HEK293T (cell line): Measurements from ENCODE around the gene CRYBG3.
"Not testable (repeated sequence)": the region's sequence is repeated elsewhere in the genome, so short reads cannot be mapped to it uniquely, and the experiment has no call there.

Source experiments
- ARNT ChIP-seq: fragments of 450-650 bp; IDR thresholded peaks from 2 replicates; pipeline ENCODE4 v1.6.1; 2017; ENCODE audit warnings: mild to moderate bottlenecking
- BHLHE40 ChIP-seq: fragments of 450-650 bp; IDR thresholded peaks from 2 replicates; pipeline ENCODE4 v1.6.1; 2016; ENCODE audit warnings: mild to moderate bottlenecking, moderate library complexity, borderline replicate concordance
- CTBP1 ChIP-seq: fragments of 450-650 bp; IDR thresholded peaks from 2 replicates; pipeline ENCODE4 v1.6.1; 2016; ENCODE audit warnings: borderline replicate concordance
- ELF4 ChIP-seq: fragments of 450-650 bp; IDR thresholded peaks from 2 replicates; pipeline ENCODE4 v1.6.1; 2017; ENCODE audit warnings: antibody characterized with exemption
- FOXA1 ChIP-seq: fragments of 450-650 bp; IDR thresholded peaks from 2 replicates; pipeline ENCODE4 v1.6.1; 2016; ENCODE audit warnings: mild to moderate bottlenecking
- FOXK2 ChIP-seq: fragments of 450-650 bp; IDR thresholded peaks from 2 replicates; pipeline ENCODE4 v1.6.1; 2016; ENCODE audit warnings: mild to moderate bottlenecking
- FOXM1 ChIP-seq: fragments of 450-650 bp; IDR thresholded peaks from 2 replicates; pipeline ENCODE4 v1.6.1; 2017; ENCODE audit warnings: mild to moderate bottlenecking, borderline replicate concordance
- HDGF ChIP-seq: fragments of 450-650 bp; IDR thresholded peaks from 2 replicates; pipeline ENCODE4 v1.6.1; 2017; ENCODE audit warnings: antibody characterized with exemption, borderline replicate concordance
- LEF1 ChIP-seq: fragments of 450-650 bp; IDR thresholded peaks from 2 replicates; pipeline ENCODE4 v1.6.1; 2017; ENCODE audit warnings: mild to moderate bottlenecking, borderline replicate concordance
- SP1 ChIP-seq: fragments of 450-650 bp; IDR thresholded peaks from 2 replicates; pipeline ENCODE4 v1.6.1; 2017
- SUZ12 ChIP-seq: fragments of 450-650 bp; IDR thresholded peaks from 2 replicates; pipeline ENCODE4 v1.6.1; 2016; ENCODE audit warnings: mild to moderate bottlenecking
- TARDBP ChIP-seq: fragments of 450-650 bp; IDR thresholded peaks from 2 replicates; pipeline ENCODE4 v1.6.1; 2016

DNA sequence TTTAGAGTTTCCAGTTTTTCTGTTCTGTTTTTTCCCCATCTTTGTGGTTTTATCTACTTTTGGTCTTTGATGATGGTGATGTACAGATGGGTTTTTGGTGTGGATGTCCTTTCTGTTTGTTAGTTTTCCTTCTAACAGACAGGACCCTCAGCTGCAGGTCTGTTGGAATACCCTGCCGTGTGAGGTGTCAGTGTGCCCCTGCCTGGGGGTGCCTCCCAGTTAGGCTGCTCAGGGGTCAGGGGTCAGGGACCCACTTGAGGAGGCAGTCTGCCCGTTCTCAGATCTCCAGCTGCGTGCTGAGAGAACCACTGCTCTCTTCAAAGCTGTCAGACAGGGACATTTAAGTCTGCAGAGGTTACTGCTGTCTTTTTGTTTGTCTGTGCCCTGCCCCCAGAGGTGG, 88.0 kb downstream of the CRYBG3 start:
- not testable (repeated sequence) for TF ChIP-seq LEF1, ELF4, HDGF, TARDBP, SP1, CTBP1, FOXM1, FOXK2, FOXA1, SUZ12, BHLHE40, ARNT
